NCI-H446 (cell line): ENCODE data around the gene CHRDL2.
"Not testable (repeated sequence)": the region's sequence is repeated elsewhere in the genome, so short reads cannot be mapped to it uniquely, and the experiment has no call there.

Experiments used
- DNase-seq, 2 experiments: peaks; one replicate each; lab custom pipeline; 2025; lab: John Stamatoyannopoulos, UW

Gene CHRDL2

GRCh38 chr11:74670171-74670570, 61.1 kb downstream of the CHRDL2 start:
- no peak for DNase-seq

GRCh38 chr11:74669211-74670160, 61.7 kb downstream of the CHRDL2 start:
- no peak for DNase-seq

GRCh38 chr11:74663315-74663714, 67.9 kb downstream of the CHRDL2 start:
- DNase-seq, result no peak

- DNase-seq, result no peak
Observed at GRCh38 chr11:74662487-74663103, 68.6 kb downstream of the CHRDL2 start.

- DNase-seq, result not testable (repeated sequence)
Observed at GRCh38 chr11:74659124-74659523, 72.1 kb downstream of the CHRDL2 start.

GRCh38 chr11:74654976-74655375, 76.2 kb downstream of the CHRDL2 start:
- DNase-seq, result no peak

GRCh38 chr11:74650498-74650897, 80.7 kb downstream of the CHRDL2 start:
- no peak for DNase-seq

GRCh38 chr11:74648894-74649293, 82.3 kb downstream of the CHRDL2 start:
- DNase-seq, result no peak

- DNase-seq, result no peak
Observed at GRCh38 chr11:74647831-74648230, 83.4 kb downstream of the CHRDL2 start.

- no peak for DNase-seq
Observed at GRCh38 chr11:74647404-74647803, 83.8 kb downstream of the CHRDL2 start.

- no peak for DNase-seq
Observed at GRCh38 chr11:74646954-74647353, 84.3 kb downstream of the CHRDL2 start.
